ENCODE measurements around the gene USH1C. TPM values are rescaled to one million over a fixed set of nuclear protein-coding genes. Genes with fewer than 3 reads are reported as not detected.

Gene USH1C
- total RNA-seq, 3 donors from 2014 or later (not counting 1 experiment from before 2014, with no cell fraction given) = not detected

DNA sequence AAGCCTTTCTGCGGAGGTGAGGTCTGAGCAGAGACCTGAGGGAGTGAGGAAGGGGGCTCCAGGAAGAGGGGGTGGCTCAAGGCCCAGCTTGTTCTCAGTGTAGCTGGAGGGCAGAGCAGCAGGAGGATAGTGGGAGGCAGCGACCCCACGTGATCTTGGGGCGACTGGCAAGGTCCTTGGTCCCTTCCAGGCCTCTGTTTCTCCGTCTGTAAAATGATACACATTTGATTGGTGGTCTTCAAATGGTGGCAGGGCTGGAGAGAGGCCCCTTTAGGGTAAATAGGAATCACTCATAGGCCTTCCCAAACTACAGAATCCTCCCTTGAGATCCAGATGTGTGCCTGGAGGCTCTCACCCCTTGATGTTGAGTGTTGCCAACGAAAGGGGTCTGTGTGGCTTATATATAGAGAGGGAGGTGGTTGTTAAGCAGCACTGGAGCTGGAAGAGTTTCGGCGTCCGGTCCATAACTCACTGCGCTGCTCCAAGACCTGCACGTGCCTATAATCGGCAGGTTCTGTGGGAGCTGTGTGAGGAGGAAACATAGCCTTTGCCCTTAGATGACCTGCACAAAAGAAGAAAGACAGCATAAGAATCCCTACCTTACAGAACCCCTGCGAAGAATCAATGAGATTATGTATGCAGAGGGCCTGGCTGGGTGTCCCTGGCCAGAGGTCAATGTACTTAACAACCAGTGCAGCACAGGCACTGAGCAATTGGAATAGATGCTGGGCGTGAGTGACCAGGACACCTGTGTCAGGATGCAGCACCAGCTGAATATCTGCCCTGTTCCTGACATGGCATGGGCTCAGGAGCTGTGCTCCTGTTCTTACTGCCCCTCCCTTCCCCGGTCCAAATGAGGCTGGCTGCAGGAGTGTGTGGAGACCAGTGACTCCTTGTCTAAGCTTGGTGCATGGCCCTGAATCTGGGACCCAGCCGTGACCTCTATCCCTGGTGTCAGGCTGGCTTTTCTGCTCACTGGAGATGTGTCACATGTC is 31.5 kb upstream of the USH1C start:
- DNase-seq = no peak
- intact Hi-C loops (cut with micrococcal nuclease) = no loop called here
- 87% methylated on average over 16 of the region's 16 CpGs for WGBS (ENCODE audit: insufficient coverage)
- Mint-ChIP-seq H3K27me3 (ENCODE audit: low read depth in 2 of 2) (peaks cover 0 to 9% of the 10 kb centered on the region in 2 donors), H3K36me3 (no peaks in the 10 kb centered on the region), H3K4me1 (peaks cover 6 to 16% of the 10 kb centered on the region in 2 donors), H3K27ac (no peak overlapping the region), H3K9me3 (no peaks in the 10 kb centered on the region), H3K4me3 (no peak overlapping the region)
- Histone ChIP-seq H3K36me3 (ENCODE audit: control insufficient read depth, insufficient read depth, low read length) (no peaks in the 10 kb centered on the region), H3K9me3 (ENCODE audit: control insufficient read depth, insufficient read depth, low read length) (no peaks in the 10 kb centered on the region), H3K4me3 (ENCODE audit: low read length) (no peak overlapping the region), H3K27ac (ENCODE audit: low read length) (no peak overlapping the region), H3K4me1 (ENCODE audit: control insufficient read depth, insufficient read depth, low read length) (no peaks in the 10 kb centered on the region), H3K27me3 (ENCODE audit: control insufficient read depth, insufficient read depth, low read length) (no peaks in the 10 kb centered on the region)
- TF ChIP-seq, protein P1, sequence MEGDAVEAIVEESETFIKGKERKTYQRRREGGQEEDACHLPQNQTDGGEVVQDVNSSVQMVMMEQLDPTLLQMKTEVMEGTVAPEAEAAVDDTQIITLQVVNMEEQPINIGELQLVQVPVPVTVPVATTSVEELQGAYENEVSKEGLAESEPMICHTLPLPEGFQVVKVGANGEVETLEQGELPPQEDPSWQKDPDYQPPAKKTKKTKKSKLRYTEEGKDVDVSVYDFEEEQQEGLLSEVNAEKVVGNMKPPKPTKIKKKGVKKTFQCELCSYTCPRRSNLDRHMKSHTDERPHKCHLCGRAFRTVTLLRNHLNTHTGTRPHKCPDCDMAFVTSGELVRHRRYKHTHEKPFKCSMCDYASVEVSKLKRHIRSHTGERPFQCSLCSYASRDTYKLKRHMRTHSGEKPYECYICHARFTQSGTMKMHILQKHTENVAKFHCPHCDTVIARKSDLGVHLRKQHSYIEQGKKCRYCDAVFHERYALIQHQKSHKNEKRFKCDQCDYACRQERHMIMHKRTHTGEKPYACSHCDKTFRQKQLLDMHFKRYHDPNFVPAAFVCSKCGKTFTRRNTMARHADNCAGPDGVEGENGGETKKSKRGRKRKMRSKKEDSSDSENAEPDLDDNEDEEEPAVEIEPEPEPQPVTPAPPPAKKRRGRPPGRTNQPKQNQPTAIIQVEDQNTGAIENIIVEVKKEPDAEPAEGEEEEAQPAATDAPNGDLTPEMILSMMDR (IDR thresholded peaks at IDR 0.05) = no peak
- ATAC-seq = no peak

DNA sequence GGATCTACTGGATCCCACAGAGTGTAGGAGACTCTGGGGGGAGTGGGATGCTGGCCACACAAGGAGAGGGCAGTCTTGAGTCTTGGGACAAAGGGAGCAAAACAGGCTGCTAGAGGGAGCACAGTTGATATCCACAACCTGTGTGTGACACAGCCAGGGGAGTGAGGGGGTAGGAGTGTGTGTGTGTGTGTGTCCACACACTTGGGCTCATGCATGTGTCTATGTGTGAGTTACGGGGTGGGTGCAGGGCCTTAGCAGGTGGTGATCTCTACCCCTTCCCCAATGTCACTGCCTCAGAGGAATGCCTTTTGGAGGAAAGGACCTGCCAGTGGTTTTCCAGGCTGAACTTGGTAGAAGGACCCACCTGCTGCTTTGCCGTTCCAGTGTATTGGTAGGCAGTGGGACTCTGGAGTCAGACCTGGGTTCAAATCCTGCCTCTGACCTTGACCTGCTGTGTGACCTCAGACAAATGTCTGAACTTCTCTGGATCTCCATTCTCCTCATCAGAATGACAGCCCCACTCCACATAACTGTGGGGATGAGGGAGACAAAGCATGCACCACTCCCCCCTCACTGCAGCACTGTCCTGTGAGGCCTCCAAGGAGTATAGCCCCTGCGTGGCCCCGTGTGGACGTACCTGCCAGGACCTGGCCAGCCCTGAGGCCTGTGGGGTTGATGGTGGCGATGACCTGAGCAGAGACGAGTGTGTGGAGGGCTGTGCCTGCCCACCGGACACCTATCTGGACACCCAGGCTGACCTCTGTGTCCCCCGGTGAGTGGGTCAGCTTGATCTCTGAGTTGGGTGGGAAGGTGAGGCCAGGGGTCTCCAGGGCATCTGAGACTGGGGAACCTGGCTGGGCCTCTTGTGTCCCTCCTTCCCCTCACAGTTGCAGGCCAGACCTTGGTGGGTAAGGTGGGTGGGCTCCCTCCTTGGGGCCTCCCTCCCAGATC is 30.2 kb upstream of the USH1C start:
- Histone ChIP-seq H3K27me3 (ENCODE audit: control insufficient read depth, insufficient read depth, low read length) (no peaks in the 10 kb centered on the region), H3K4me3 (ENCODE audit: low read length) (no peak overlapping the region), H3K9me3 (ENCODE audit: control insufficient read depth, insufficient read depth, low read length) (no peaks in the 10 kb centered on the region), H3K36me3 (ENCODE audit: control insufficient read depth, insufficient read depth, low read length) (no peaks in the 10 kb centered on the region), H3K4me1 (ENCODE audit: control insufficient read depth, insufficient read depth, low read length) (no peaks in the 10 kb centered on the region), H3K27ac (ENCODE audit: low read length) (no peak overlapping the region)
- DNase-seq (no peak), ATAC-seq (no peak)
- H3K27ac Mint-ChIP-seq = no peak overlapping the region
- intact Hi-C loops (cut with micrococcal nuclease) = no loop called here
- 82% methylated on average over 8 of the region's 9 CpGs for WGBS (ENCODE audit: insufficient coverage)
- peaks cover 0 to 4% of the 10 kb centered on the region in 2 donors for H3K27me3 Mint-ChIP-seq (ENCODE audit: low read depth in 2 of 2)
- peaks cover 6 to 16% of the 10 kb centered on the region in 2 donors for H3K4me1 Mint-ChIP-seq
- TF ChIP-seq, protein P1 (IDR thresholded peaks at IDR 0.05) = no peak
- no peak overlapping the region for H3K4me3 Mint-ChIP-seq
- H3K36me3 Mint-ChIP-seq = no peaks in the 10 kb centered on the region
- H3K9me3 Mint-ChIP-seq = no peaks in the 10 kb centered on the region

DNA sequence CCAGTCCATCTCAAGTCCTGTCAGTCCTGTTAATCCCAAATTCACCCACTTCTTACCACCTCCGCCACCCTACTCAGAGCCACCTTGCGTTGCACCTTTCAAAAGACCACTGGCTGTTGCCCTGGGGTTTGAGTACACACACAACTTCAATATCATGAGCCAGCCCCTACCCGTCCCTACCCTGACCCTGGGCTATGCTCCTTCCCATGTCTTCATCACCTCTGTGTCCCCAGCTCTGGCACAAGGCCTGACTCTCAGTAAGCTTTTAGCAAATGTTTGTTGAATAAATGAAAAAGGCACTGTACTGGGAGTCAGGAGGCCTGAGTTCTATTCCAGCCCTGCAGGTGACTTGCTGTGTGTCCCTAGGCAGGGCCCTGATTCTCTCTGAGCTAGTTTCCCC is 29.3 kb upstream of the USH1C start:
- H3K27me3 ChIP-seq (ENCODE audit: control insufficient read depth, insufficient read depth, low read length) = no peaks in the 10 kb centered on the region
- WGBS (ENCODE audit: insufficient coverage) = 97% methylated on average over 3 of the region's 3 CpGs
- peaks cover 6 to 16% of the 10 kb centered on the region in 2 donors for H3K4me1 Mint-ChIP-seq
- H3K4me1 ChIP-seq (ENCODE audit: control insufficient read depth, insufficient read depth, low read length) = no peaks in the 10 kb centered on the region
- H3K36me3 Mint-ChIP-seq = no peaks in the 10 kb centered on the region
- H3K27ac ChIP-seq (ENCODE audit: low read length) = no peak overlapping the region
- DNase-seq (no peak), ATAC-seq (no peak)
- H3K27ac Mint-ChIP-seq = no peak overlapping the region
- TF ChIP-seq, protein P1 (IDR thresholded peaks at IDR 0.05) = no peak
- H3K9me3 Mint-ChIP-seq = no peaks in the 10 kb centered on the region
- no peak overlapping the region for H3K4me3 ChIP-seq (ENCODE audit: low read length)
- H3K36me3 ChIP-seq (ENCODE audit: control insufficient read depth, insufficient read depth, low read length) = no peaks in the 10 kb centered on the region
- no peak overlapping the region for H3K4me3 Mint-ChIP-seq
- no peaks in the 10 kb centered on the region for H3K9me3 ChIP-seq (ENCODE audit: control insufficient read depth, insufficient read depth, low read length)
- peaks cover 0 to 4% of the 10 kb centered on the region in 2 donors for H3K27me3 Mint-ChIP-seq (ENCODE audit: low read depth in 2 of 2)
- intact Hi-C loops (cut with micrococcal nuclease) = no loop called here

All from natural killer cell (primary cell).